Trophoblast cell (in vitro differentiated cells and primary cell): Measurements from ENCODE around the gene ARSG.

Experiments
- DNase-seq, 2 donors: peaks; one replicate each; pipeline ENCODE4 v3.0.0-alpha.2; 2016
- H2AFZ ChIP-seq: 2 replicates; pipeline ENCODE4 v1.6.1; 2013; ENCODE audit warnings: low read length, moderate library complexity, mild to moderate bottlenecking; ENCODE audit not compliant: insufficient read depth, poor library complexity
- H2AK5ac ChIP-seq: 2 replicates; pipeline ENCODE4 v1.6.1; 2013; ENCODE audit warnings: mild to moderate bottlenecking, low read length
- H2BK120ac ChIP-seq: 2 replicates; pipeline ENCODE4 v1.6.1; 2013; ENCODE audit warnings: low read length, mild to moderate bottlenecking, moderate library complexity; ENCODE audit not compliant: insufficient read depth, poor library complexity
- H2BK12ac ChIP-seq: 2 replicates; pipeline ENCODE4 v1.6.1; 2013; ENCODE audit warnings: mild to moderate bottlenecking, low read length, moderate library complexity
- H2BK5ac ChIP-seq: 2 replicates; pipeline ENCODE4 v1.6.1; 2013; ENCODE audit warnings: low read length, low read depth, moderate library complexity, mild to moderate bottlenecking; ENCODE audit not compliant: poor library complexity
- H3K14ac ChIP-seq: 2 replicates; pipeline ENCODE4 v1.6.1; 2013; ENCODE audit warnings: mild to moderate bottlenecking, low read length
- H3K18ac ChIP-seq: 2 replicates; pipeline ENCODE4 v1.6.1; 2013; ENCODE audit warnings: mild to moderate bottlenecking, low read length
- H3K23ac ChIP-seq: 2 replicates; pipeline ENCODE4 v1.6.1; 2013; ENCODE audit warnings: low read length
- H3K27ac ChIP-seq: 2 replicates; pipeline ENCODE4 v1.5.1; 2013; ENCODE audit warnings: low read depth, mild to moderate bottlenecking, inconsistent platforms, low read length, moderate library complexity
- H3K27me3 ChIP-seq: 2 replicates; pipeline ENCODE4 v1.6.1; 2013; ENCODE audit warnings: inconsistent platforms, mild to moderate bottlenecking, low read length, moderate library complexity; ENCODE audit not compliant: insufficient read depth
- H3K36me3 ChIP-seq, 2 experiments: 1 replicate in 1 of 2; 2 replicates in 1 of 2; pipeline ENCODE4 v1.6.1; 2013; ENCODE audit warnings: low read length in 2 of 2, mild to moderate bottlenecking in 2 of 2, moderate library complexity in 1 of 2; ENCODE audit not compliant: insufficient read depth in 2 of 2, control insufficient read depth in 1 of 2
- H3K4ac ChIP-seq: 2 replicates; pipeline ENCODE4 v1.6.1; 2013; ENCODE audit warnings: low read depth, mild to moderate bottlenecking, low read length, moderate library complexity
- H3K4me1 ChIP-seq, 2 experiments: 1 replicate in 1 of 2; 2 replicates in 1 of 2; pipeline ENCODE4 v1.6.1; 2013; ENCODE audit warnings: low read length in 2 of 2, mild to moderate bottlenecking in 2 of 2, moderate library complexity in 1 of 2; ENCODE audit not compliant: insufficient read depth in 2 of 2, control insufficient read depth in 1 of 2
- H3K4me2 ChIP-seq: 2 replicates; pipeline ENCODE4 v1.6.1; 2013; ENCODE audit warnings: inconsistent platforms, mild to moderate bottlenecking, low read length, moderate library complexity
- H3K4me3 ChIP-seq: 2 replicates; pipeline ENCODE4 v1.5.1; 2013; ENCODE audit warnings: mild to moderate bottlenecking, low read depth, low read length, inconsistent platforms
- H3K79me1 ChIP-seq: one replicate; pipeline ENCODE4 v1.6.1; 2013; ENCODE audit warnings: low read length
- H3K79me2 ChIP-seq: 2 replicates; pipeline ENCODE4 v1.6.1; 2013; ENCODE audit warnings: low read length, mild to moderate bottlenecking; ENCODE audit not compliant: control insufficient read depth, insufficient read depth, poor library complexity
- H3K9ac ChIP-seq: 2 replicates; pipeline ENCODE4 v1.6.1; 2013; ENCODE audit warnings: mild to moderate bottlenecking, low read length
- H3K9me3 ChIP-seq: 2 replicates; pipeline ENCODE4 v1.6.1; 2013; ENCODE audit warnings: low read depth, mild to moderate bottlenecking, control low read depth, inconsistent platforms, low read length; ENCODE audit not compliant: insufficient read depth
- H4K12ac ChIP-seq: 2 replicates; pipeline ENCODE4 v1.6.1; 2013; ENCODE audit warnings: low read depth, mild to moderate bottlenecking, low read length, moderate library complexity
- H4K8ac ChIP-seq: 2 replicates; pipeline ENCODE4 v1.6.1; 2013; ENCODE audit warnings: low read depth, mild to moderate bottlenecking, low read length, moderate library complexity
- H4K91ac ChIP-seq: one replicate; pipeline ENCODE4 v1.6.1; 2013; ENCODE audit warnings: low read depth, mild to moderate bottlenecking, low read length, moderate library complexity
- WGBS: extraction: QIAGEN DNeasy Blood & Tissue Kit; methylation state at CpG from one replicate; pipeline ENCODE4 v1.1.7; 2013; ENCODE audit warnings: missing lambda C conversion rate; ENCODE audit not compliant: insufficient read length, insufficient coverage; ENCODE audit errors: extremely low coverage; 5-methylcytosine and 5-hydroxymethylcytosine counted together

ARSG gene

GRCh38 chr17:68304706-68305105 lies 13.4 kb downstream of the ARSG start:
- no peak overlapping the region for H2BK120ac ChIP-seq
- no peak overlapping the region for H3K4me2 ChIP-seq
- no peak overlapping the region for H3K23ac ChIP-seq
- H3K36me3 ChIP-seq, result no peaks in the 10 kb centered on the region
- H3K79me1 ChIP-seq, result peaks cover 13% of the 10 kb centered on the region
- H2AK5ac ChIP-seq, result no peak overlapping the region
- no peak overlapping the region for H2BK5ac ChIP-seq
- H4K8ac ChIP-seq, result no peak overlapping the region
- H3K4me1 ChIP-seq, result peaks cover 15 to 21% of the 10 kb centered on the region in 2 experiments
- H3K4ac ChIP-seq, result no peak overlapping the region
- no CpG with 5 or more reads among the region's 6 CpGs for WGBS
- H3K79me2 ChIP-seq, result no peaks in the 10 kb centered on the region
- no peak overlapping the region for H3K4me3 ChIP-seq
- H3K18ac ChIP-seq, result no peak overlapping the region
- H3K27me3 ChIP-seq, result no peaks in the 10 kb centered on the region
- H3K9me3 ChIP-seq, result no peaks in the 10 kb centered on the region
- H4K12ac ChIP-seq, result no peak overlapping the region
- no peak overlapping the region for H3K9ac ChIP-seq
- H3K14ac ChIP-seq, result no peak overlapping the region
- no peak overlapping the region for H3K27ac ChIP-seq
- no peak overlapping the region for H4K91ac ChIP-seq
- H2AFZ ChIP-seq, result no peak overlapping the region
- no peak for DNase-seq
- H2BK12ac ChIP-seq, result no peak overlapping the region

DNA sequence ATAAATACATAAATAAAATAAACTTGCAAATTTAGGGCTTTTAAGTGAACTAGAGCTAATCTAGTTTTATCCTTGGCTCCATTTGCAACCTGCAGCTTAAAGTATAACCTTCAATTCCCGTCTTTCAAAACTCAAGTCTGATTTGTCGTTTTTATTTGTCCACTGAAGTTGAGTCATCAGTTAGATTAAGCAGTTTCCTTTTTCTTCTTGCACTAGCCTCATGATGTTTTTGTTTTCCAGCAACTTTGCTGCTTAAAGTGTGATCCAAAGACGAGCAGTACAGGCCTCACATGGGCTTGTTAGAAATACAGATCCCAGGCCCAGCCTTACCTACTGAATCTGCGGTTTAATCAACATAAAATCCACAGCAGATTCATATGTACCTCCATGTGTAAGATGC lies 13.8 kb downstream of the ARSG start:
- Histone ChIP-seq H3K14ac (no peak overlapping the region), H3K79me1 (peaks cover 11% of the 10 kb centered on the region), H2BK5ac (no peak overlapping the region), H3K18ac (no peak overlapping the region), H3K4me1 (peaks cover 15 to 18% of the 10 kb centered on the region in 2 experiments), H4K91ac (no peak overlapping the region), H3K4ac (no peak overlapping the region), H3K23ac (no peak overlapping the region), H3K9ac (no peak overlapping the region), H2BK12ac (no peak overlapping the region), H3K4me3 (no peak overlapping the region), H2AFZ (no peak overlapping the region), H3K4me2 (no peak overlapping the region), H2AK5ac (no peak overlapping the region), H2BK120ac (no peak overlapping the region), H3K9me3 (no peaks in the 10 kb centered on the region), H3K27me3 (no peaks in the 10 kb centered on the region), H3K27ac (no peak overlapping the region), H3K36me3 (no peaks in the 10 kb centered on the region), H4K12ac (no peak overlapping the region), H3K79me2 (no peaks in the 10 kb centered on the region), H4K8ac (no peak overlapping the region)
- WGBS, result no CpG with 5 or more reads among the region's 4 CpGs
- no peak for DNase-seq

- Histone ChIP-seq H3K79me1 (peaks cover 7% of the 10 kb centered on the region), H3K18ac (no peak overlapping the region), H4K8ac (no peak overlapping the region), H2AFZ (no peak overlapping the region), H2BK5ac (no peak overlapping the region), H3K27ac (no peak overlapping the region), H3K4me1 (peaks cover 11 to 12% of the 10 kb centered on the region in 2 experiments), H3K4me2 (no peak overlapping the region), H4K12ac (no peak overlapping the region), H3K9me3 (no peaks in the 10 kb centered on the region), H3K14ac (no peak overlapping the region), H2AK5ac (no peak overlapping the region), H3K9ac (no peak overlapping the region), H3K23ac (no peak overlapping the region), H2BK12ac (peak overlapping the region; percentile 68), H2BK120ac (no peak overlapping the region), H3K4ac (no peak overlapping the region), H4K91ac (no peak overlapping the region), H3K79me2 (no peaks in the 10 kb centered on the region), H3K4me3 (no peak overlapping the region), H3K36me3 (no peaks in the 10 kb centered on the region), H3K27me3 (no peaks in the 10 kb centered on the region)
- WGBS, result no CpG with 5 or more reads among the region's 6 CpGs
- no peak for DNase-seq
These were observed 15.5 kb downstream of the ARSG start for GRCh38 chr17:68306819-68307218.

GRCh38 chr17:68307443-68307842 lies 16.1 kb downstream of the ARSG start:
- no CpG with 5 or more reads among the region's 8 CpGs for WGBS
- no peak overlapping the region for H3K14ac ChIP-seq
- no peak overlapping the region for H3K4me3 ChIP-seq
- no peak overlapping the region for H2AK5ac ChIP-seq
- H2BK12ac ChIP-seq, result no peak overlapping the region
- no peak overlapping the region for H2BK120ac ChIP-seq
- H3K4me2 ChIP-seq, result no peak overlapping the region
- H3K79me1 ChIP-seq, result peaks cover 5% of the 10 kb centered on the region
- H3K9me3 ChIP-seq, result no peaks in the 10 kb centered on the region
- no peaks in the 10 kb centered on the region for H3K36me3 ChIP-seq
- no peak overlapping the region for H3K27ac ChIP-seq
- H3K4me1 ChIP-seq, result peaks cover 9% of the 10 kb centered on the region in 2 experiments
- no peaks in the 10 kb centered on the region for H3K27me3 ChIP-seq
- H3K9ac ChIP-seq, result no peak overlapping the region
- no peak overlapping the region for H2BK5ac ChIP-seq
- H3K18ac ChIP-seq, result no peak overlapping the region
- no peak for DNase-seq
- H4K91ac ChIP-seq, result no peak overlapping the region
- no peak overlapping the region for H3K23ac ChIP-seq
- H4K12ac ChIP-seq, result no peak overlapping the region
- no peak overlapping the region for H4K8ac ChIP-seq
- H3K4ac ChIP-seq, result no peak overlapping the region
- no peaks in the 10 kb centered on the region for H3K79me2 ChIP-seq
- H2AFZ ChIP-seq, result no peak overlapping the region
